Renal cortical epithelial cell (primary cell): ENCODE data around the gene CYP27A1. TPM values are rescaled to one million over a fixed set of nuclear protein-coding genes. Genes with fewer than 3 reads are reported as not detected.

Experiments
- DNase-seq: peaks from one replicate; pipeline ENCODE4 v3.0.0-alpha.2; 2011; ENCODE audit warnings: low read depth
- total RNA-seq: library from RNA; depleted of rRNA; stranded (reverse); fragments of >200 nt; gene quantifications from 2 replicates; pipeline ENCODE4 v1.2.3, GENCODE V29; 2014

CYP27A1 gene
- total RNA-seq, 1 donor from 2014 or later: 42.8 TPM

- no peak for DNase-seq
Observed at GRCh38 chr2:218858671-218859555, 77.0 kb downstream of the CYP27A1 start.

GRCh38 chr2:218859556-218859987 is 77.6 kb downstream of the CYP27A1 start, which contains the start of gene WNT6:
TSS of gene WNT6 (plus strand) at chr2:218859805. CDS start at chr2:218860038, 233 bp downstream.
- no peak for DNase-seq

- DNase-seq: no peak
Observed at GRCh38 chr2:218859988-218860831, 78.3 kb downstream of the CYP27A1 start.

- peak; percentile 47 for DNase-seq
Observed at GRCh38 chr2:218860950-218861381, 79.0 kb downstream of the CYP27A1 start.

GRCh38 chr2:218861645-218862318 is 79.8 kb downstream of the CYP27A1 start:
- DNase-seq: no peak

- no peak for DNase-seq
Observed at GRCh38 chr2:218863021-218863520, 81.1 kb downstream of the CYP27A1 start.

Other genes with a start within 250 kb of the CYP27A1 start
- 9.2 and 12.2 TPM in 2 replicates for gene USP37, start 213.8 kb upstream of the CYP27A1 start, total RNA-seq
- gene CNOT9, start 213.3 kb upstream of the CYP27A1 start, total RNA-seq: 29.4 and 43.9 TPM in 2 replicates
- 2.9 and 3.0 TPM in 2 replicates for gene PLCD4, start 174.2 kb upstream of the CYP27A1 start, total RNA-seq
- gene ZNF142, start 122.5 kb upstream of the CYP27A1 start, total RNA-seq: 3.5 and 15.6 TPM in 2 replicates
- 30.0 and 35.6 TPM in 2 replicates for gene BCS1L, start 122.5 kb upstream of the CYP27A1 start, total RNA-seq
- 21.1 and 29.5 TPM in 2 replicates for gene RNF25, start 110.1 kb upstream of the CYP27A1 start, total RNA-seq
- gene STK36, start 110.1 kb upstream of the CYP27A1 start, total RNA-seq: 9.2 and 50.5 TPM in 2 replicates
- 4.9 and 17.9 TPM in 2 replicates for gene TTLL4, start 71.3 kb upstream of the CYP27A1 start, total RNA-seq
- gene PRKAG3, start 49.7 kb downstream of the CYP27A1 start, total RNA-seq: not detected in 2 replicates
- gene WNT6, start 77.7 kb downstream of the CYP27A1 start, total RNA-seq: 3.5 TPM in 1 of 2 replicates, not detected in the other
- gene WNT10A, start 98.7 kb downstream of the CYP27A1 start, total RNA-seq: 13.5 and 21.5 TPM in 2 replicates
- gene CDK5R2, start 177.5 kb downstream of the CYP27A1 start, total RNA-seq: 0.10 TPM in 1 of 2 replicates, not detected in the other
- gene FEV, start 203.0 kb downstream of the CYP27A1 start, total RNA-seq: not detected in 2 replicates
- gene CRYBA2, start 211.3 kb downstream of the CYP27A1 start, total RNA-seq: not detected in 2 replicates